Measurements from ENCODE around the gene CHST13.

The CHST13 gene

DNA sequence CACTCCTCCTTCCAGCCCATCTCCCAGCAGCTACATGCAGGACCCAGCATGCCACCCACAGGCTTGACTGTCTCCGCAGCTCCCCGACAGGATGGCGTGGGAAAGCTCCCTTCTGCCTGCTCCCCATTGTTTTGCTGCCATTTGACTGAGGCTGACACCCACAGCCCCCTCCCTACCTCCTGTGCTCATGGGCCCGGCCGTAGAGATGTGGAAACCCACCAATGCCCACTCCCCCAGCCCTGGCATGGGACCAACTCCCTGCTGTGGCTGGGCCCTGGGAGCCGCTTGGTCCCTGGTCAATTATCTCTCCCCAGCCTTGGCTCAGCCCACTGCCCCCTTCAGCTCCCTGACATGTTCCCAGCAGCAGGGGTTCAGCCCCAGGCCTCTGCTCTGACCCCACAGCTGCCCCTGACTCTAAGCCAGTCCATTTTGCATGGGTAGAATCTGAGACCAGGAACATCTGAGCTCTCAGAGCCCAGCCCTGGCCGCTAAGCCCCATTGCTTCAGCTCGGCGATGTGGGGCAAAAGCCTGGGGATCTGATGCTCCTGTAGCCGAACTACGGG lies 26.6 kb downstream of the CHST13 start:
- TF ChIP-seq TEAD4 (IDR thresholded peaks at IDR 0.05): no peak
- TF ChIP-seq, protein P1, sequence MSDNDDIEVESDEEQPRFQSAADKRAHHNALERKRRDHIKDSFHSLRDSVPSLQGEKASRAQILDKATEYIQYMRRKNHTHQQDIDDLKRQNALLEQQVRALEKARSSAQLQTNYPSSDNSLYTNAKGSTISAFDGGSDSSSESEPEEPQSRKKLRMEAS (IDR thresholded peaks at IDR 0.05): no peak
- TF ChIP-seq ZBTB7A (IDR thresholded peaks at IDR 0.05; ENCODE audit: low read depth): no peak
- TF ChIP-seq CEBPB (IDR thresholded peaks at IDR 0.05): no peak
- TF ChIP-seq CREB1 (IDR thresholded peaks at IDR 0.05; ENCODE audit: low read depth): no peak
- TF ChIP-seq EGR1 (IDR thresholded peaks at IDR 0.05): no peak
- TF ChIP-seq, protein P2, sequence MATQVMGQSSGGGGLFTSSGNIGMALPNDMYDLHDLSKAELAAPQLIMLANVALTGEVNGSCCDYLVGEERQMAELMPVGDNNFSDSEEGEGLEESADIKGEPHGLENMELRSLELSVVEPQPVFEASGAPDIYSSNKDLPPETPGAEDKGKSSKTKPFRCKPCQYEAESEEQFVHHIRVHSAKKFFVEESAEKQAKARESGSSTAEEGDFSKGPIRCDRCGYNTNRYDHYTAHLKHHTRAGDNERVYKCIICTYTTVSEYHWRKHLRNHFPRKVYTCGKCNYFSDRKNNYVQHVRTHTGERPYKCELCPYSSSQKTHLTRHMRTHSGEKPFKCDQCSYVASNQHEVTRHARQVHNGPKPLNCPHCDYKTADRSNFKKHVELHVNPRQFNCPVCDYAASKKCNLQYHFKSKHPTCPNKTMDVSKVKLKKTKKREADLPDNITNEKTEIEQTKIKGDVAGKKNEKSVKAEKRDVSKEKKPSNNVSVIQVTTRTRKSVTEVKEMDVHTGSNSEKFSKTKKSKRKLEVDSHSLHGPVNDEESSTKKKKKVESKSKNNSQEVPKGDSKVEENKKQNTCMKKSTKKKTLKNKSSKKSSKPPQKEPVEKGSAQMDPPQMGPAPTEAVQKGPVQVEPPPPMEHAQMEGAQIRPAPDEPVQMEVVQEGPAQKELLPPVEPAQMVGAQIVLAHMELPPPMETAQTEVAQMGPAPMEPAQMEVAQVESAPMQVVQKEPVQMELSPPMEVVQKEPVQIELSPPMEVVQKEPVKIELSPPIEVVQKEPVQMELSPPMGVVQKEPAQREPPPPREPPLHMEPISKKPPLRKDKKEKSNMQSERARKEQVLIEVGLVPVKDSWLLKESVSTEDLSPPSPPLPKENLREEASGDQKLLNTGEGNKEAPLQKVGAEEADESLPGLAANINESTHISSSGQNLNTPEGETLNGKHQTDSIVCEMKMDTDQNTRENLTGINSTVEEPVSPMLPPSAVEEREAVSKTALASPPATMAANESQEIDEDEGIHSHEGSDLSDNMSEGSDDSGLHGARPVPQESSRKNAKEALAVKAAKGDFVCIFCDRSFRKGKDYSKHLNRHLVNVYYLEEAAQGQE (IDR thresholded peaks at IDR 0.05; ENCODE audit: low read depth): no peak
- TF ChIP-seq EP300 (IDR thresholded peaks at IDR 0.05; ENCODE audit: borderline replicate concordance): no peak
- TF ChIP-seq YY1 (IDR thresholded peaks at IDR 0.05; ENCODE audit: low read depth): no peak
- TF ChIP-seq TCF12 (IDR thresholded peaks at IDR 0.05; ENCODE audit: low read depth): no peak
- no peak for TF ChIP-seq RAD21 (IDR thresholded peaks at IDR 0.05; ENCODE audit: low read depth)
- TF ChIP-seq FOXM1 (IDR thresholded peaks at IDR 0.05; ENCODE audit: borderline replicate concordance, low read depth): no peak

DNA sequence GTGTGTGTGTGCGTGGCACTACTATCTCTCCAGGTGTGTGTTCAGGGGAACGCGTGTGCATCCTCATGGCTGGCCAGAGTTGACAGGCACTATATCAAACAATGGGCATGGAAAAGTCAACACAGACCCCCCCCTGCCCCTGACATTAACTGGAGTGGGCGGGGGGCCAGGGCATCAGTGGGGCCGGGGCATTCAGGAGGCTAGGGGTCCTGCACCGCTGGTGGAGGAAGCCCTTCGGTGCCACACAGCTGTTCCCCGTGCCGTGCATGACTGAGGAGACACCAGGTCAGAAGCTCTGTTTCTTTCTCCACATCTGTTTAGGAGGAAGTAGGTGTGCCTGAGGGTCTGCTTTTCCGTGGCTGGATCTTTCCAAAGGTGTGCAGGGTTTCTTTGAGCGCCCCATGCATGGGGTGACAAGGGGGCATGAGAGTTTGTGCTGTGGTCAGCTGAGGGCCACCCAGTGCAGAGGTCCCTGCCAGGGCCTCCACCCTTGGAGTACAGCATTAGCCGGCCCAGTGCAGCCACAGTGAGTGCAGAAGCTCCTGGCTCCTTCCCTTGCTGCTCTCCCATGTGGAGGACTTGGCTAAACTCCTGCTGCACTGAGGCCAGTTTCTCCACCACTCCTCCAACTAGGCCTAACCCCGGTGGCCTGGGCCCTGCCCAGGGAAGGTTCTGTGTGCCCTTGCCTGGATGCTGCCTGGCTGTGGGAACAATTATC lies 27.3 kb downstream of the CHST13 start:
- no peak for TF ChIP-seq NFIC (IDR thresholded peaks at IDR 0.05)
- no peak for TF ChIP-seq CREB1 (IDR thresholded peaks at IDR 0.05; ENCODE audit: low read depth)
- no peak for TF ChIP-seq TCF12 (IDR thresholded peaks at IDR 0.05; ENCODE audit: low read depth)
- TF ChIP-seq, protein P2 (IDR thresholded peaks at IDR 0.05; ENCODE audit: low read depth): no peak
- TF ChIP-seq EP300 (IDR thresholded peaks at IDR 0.05; ENCODE audit: borderline replicate concordance): no peak
- no peak for TF ChIP-seq CEBPB (IDR thresholded peaks at IDR 0.05)
- no peak for TF ChIP-seq TAF1 (IDR thresholded peaks at IDR 0.05; ENCODE audit: low read depth)
- TF ChIP-seq, protein P3, sequence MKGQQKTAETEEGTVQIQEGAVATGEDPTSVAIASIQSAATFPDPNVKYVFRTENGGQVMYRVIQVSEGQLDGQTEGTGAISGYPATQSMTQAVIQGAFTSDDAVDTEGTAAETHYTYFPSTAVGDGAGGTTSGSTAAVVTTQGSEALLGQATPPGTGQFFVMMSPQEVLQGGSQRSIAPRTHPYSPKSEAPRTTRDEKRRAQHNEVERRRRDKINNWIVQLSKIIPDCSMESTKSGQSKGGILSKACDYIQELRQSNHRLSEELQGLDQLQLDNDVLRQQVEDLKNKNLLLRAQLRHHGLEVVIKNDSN (IDR thresholded peaks at IDR 0.05): no peak
- TF ChIP-seq EGR1 (IDR thresholded peaks at IDR 0.05): no peak
- TF ChIP-seq ZBTB7A (IDR thresholded peaks at IDR 0.05; ENCODE audit: low read depth): no peak
- no peak for TF ChIP-seq FOXM1 (IDR thresholded peaks at IDR 0.05; ENCODE audit: borderline replicate concordance, low read depth)
- TF ChIP-seq, protein P1 (IDR thresholded peaks at IDR 0.05): no peak
- no peak for TF ChIP-seq YY1 (IDR thresholded peaks at IDR 0.05; ENCODE audit: low read depth)

DNA sequence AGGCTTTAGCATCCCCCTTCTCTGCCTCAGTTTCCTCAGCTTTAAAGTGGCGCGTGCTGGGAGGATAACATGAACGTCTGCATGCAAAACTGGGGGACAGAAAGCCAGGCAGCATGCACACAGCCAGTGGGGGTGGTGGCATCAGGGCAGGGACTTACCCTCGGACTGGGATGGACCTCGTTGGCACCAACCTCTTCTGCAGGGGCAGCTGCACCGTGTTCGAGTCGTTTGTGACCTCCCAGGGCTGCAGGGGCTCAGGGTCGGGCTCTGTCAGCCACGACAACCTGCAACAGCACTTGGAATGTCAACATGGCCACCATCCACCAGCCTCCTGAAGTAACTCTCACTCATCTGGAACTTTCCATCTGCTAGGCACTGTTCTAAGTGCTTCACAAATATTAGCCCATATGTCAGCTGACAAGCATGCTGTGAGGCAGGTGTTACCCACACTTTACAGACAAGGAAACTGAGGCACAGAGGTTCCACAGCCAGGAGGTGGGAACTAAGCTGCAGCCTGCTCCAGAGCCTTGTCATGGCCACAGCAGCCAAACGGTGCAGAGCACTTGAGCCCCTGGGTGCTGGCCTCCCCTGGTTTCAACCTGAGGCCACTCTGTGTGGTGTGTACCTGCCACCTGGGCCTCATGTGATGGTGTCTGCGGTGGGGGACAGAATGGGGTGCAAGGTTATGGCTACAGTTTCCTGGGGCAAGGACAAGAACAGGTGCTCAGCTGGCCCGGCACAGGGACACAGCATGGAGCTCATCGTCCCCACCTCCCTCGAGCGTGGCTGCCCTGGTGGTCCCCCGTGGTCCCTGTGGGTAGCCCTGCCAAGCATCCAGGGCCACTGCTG lies 28.1 kb downstream of the CHST13 start:
- TF ChIP-seq YY1 (IDR thresholded peaks at IDR 0.05; ENCODE audit: low read depth): no peak
- no peak for TF ChIP-seq CREB1 (IDR thresholded peaks at IDR 0.05; ENCODE audit: low read depth)
- no peak for TF ChIP-seq ZBTB7A (IDR thresholded peaks at IDR 0.05; ENCODE audit: low read depth)
- TF ChIP-seq, protein P1 (IDR thresholded peaks at IDR 0.05): no peak
- no peak for TF ChIP-seq FOXM1 (IDR thresholded peaks at IDR 0.05; ENCODE audit: borderline replicate concordance, low read depth)
- TF ChIP-seq EP300 (IDR thresholded peaks at IDR 0.05; ENCODE audit: borderline replicate concordance): no peak

DNA sequence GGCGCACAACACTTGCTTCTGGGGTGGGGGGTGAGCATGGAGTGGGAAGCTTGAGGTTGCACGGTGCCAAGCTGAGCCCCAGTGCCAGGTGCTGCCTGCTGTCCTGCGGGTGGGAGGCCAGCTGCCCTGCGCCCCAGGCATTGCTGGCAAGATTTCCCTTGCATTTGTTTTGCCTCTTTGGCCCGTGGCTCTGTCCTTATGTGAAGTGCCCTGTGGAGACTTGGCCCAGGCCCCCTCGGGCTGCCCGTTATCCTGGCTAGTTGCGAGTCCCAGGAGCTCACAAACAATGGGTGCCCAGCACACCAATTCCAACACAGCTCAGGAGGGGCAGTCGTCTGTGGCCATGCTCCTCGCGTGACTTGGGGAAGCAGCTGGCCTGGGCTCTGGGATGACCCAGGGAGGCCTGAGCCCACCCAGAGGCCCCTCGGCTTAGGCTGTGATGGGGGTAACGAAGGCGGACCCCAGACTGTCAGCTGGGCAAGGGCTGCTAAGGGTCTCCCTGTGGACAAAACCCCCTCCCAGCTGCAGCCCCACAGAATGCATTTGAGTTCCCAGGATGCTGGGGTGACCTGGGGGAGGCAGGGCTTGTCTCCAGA lies 28.8 kb downstream of the CHST13 start:
- no peak for TF ChIP-seq ZBTB7A (IDR thresholded peaks at IDR 0.05; ENCODE audit: low read depth)

DNA sequence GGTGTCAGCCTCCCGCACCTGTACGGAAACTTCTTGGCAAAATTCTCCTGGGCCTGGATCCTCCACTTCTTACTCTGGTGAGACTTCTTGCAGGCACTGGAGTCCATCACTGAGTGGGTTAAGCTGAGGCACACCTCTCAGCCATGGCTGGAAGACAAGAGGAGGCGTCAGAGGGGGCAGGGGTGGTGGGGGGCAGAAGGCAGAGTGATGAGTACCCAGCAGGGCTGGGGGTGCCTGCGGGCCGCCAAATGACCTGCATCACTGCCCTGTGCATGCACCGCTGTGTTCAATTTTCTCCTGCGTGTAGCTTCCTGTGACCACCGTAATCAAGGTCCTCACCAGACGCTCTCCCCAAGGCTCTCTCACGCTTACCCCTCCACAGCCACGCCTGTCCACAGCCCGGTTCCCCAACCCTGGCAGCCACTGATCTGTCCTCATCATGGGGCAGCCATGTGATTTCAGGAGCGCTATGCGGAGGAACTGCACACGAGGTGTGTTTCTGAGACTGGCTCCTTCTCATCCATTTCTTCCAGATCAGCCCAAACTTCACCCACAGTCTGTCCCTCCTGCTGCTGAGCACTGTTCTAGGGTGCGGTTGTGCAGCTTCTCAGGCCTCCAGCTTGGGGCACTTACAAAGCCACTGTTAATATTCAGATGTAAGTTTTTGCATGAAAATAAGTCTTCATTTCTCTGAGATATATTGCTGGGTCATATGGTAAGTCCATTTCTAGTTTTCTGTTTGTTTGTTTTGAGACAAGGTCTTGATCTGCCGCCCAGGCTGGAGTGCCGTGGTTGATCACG lies 29.5 kb downstream of the CHST13 start:
- TF ChIP-seq, protein P3 (IDR thresholded peaks at IDR 0.05): no peak
- TF ChIP-seq RAD21 (IDR thresholded peaks at IDR 0.05; ENCODE audit: low read depth) (no peak), CREB1 (IDR thresholded peaks at IDR 0.05; ENCODE audit: low read depth) (no peak), TAF1 (IDR thresholded peaks at IDR 0.05; ENCODE audit: low read depth) (no peak), CEBPB (IDR thresholded peaks at IDR 0.05) (no peak), EP300 (IDR thresholded peaks at IDR 0.05; ENCODE audit: borderline replicate concordance) (no peak), FOXM1 (IDR thresholded peaks at IDR 0.05; ENCODE audit: borderline replicate concordance, low read depth) (no peak), EGR1 (IDR thresholded peaks at IDR 0.05) (no peak), ZBTB7A (IDR thresholded peaks at IDR 0.05; ENCODE audit: low read depth) (no peak), YY1 (IDR thresholded peaks at IDR 0.05; ENCODE audit: low read depth) (no peak), TCF12 (IDR thresholded peaks at IDR 0.05; ENCODE audit: low read depth) (no peak), NFIC (IDR thresholded peaks at IDR 0.05) (no peak), TEAD4 (IDR thresholded peaks at IDR 0.05) (no peak)
- TF ChIP-seq, protein P2 (IDR thresholded peaks at IDR 0.05; ENCODE audit: low read depth): no peak
- TF ChIP-seq, protein P1 (IDR thresholded peaks at IDR 0.05): no peak

Measured in Ishikawa (cell line).